VCaP (cell line): ENCODE measurements around the gene CACHD1.

ENCODE experiments used
- H3K27ac ChIP-seq: fragments of 450-650 bp; 2 replicates; pipeline ENCODE4 v1.5.1; 2017
- CTCF ChIP-seq: fragments of 450-650 bp; conservative IDR thresholded peaks from 2 replicates; pipeline ENCODE4 v1.5.1; 2017; ENCODE audit warnings: mild to moderate bottlenecking, moderate library complexity

CACHD1 gene

GRCh38 chr1:64480999-64481772, 11.3 kb downstream of the CACHD1 start:
- TF ChIP-seq CTCF = no peak
- no peak overlapping the region for H3K27ac ChIP-seq

GRCh38 chr1:64482128-64482527, 12.2 kb downstream of the CACHD1 start:
- TF ChIP-seq CTCF = no peak
- no peak overlapping the region for H3K27ac ChIP-seq

- H3K27ac ChIP-seq = no peak overlapping the region
- TF ChIP-seq CTCF = no peak
Measured at GRCh38 chr1:64482720-64483119, 12.8 kb downstream of the CACHD1 start.

- no peak overlapping the region for H3K27ac ChIP-seq
- no peak for TF ChIP-seq CTCF
Measured at GRCh38 chr1:64483731-64484414, 13.9 kb downstream of the CACHD1 start.

- H3K27ac ChIP-seq = no peak overlapping the region
- TF ChIP-seq CTCF = no peak
Measured at GRCh38 chr1:64484651-64485050, 14.7 kb downstream of the CACHD1 start.

- no peak for TF ChIP-seq CTCF
- H3K27ac ChIP-seq = no peak overlapping the region
Measured at GRCh38 chr1:64486193-64486592, 16.3 kb downstream of the CACHD1 start.

- no peak overlapping the region for H3K27ac ChIP-seq
- no peak; the same call in 1 of the 2 replicates for TF ChIP-seq CTCF
Measured at GRCh38 chr1:64487061-64487460, 17.1 kb downstream of the CACHD1 start.
